NCI-H1436 treated with DMSO at 0.1 percent for 48 hours (cell line): ENCODE data around the gene C1orf87.

Experiments used
- DNase-seq: peaks from one replicate; lab custom pipeline; 2025; lab: John Stamatoyannopoulos, UW

C1orf87 gene

GRCh38 chr1:59948990-59949389 lies 124.6 kb downstream of the C1orf87 start:
- DNase-seq = no peak

GRCh38 chr1:59947047-59947938 lies 126.3 kb downstream of the C1orf87 start:
- DNase-seq = no peak

- no peak for DNase-seq
These were observed 127.8 kb downstream of the C1orf87 start for GRCh38 chr1:59945790-59946189.
